MM.1S (cell line): Measurements from ENCODE around the gene TULP1.

Experiments used
- DNase-seq: peaks from one replicate; pipeline ENCODE4 v3.0.0-alpha.2; 2015
- H2AFZ ChIP-seq: fragments of 300-600 bp; sonication (generic); 2 replicates; pipeline ENCODE4 v1.6.0; 2016; ENCODE audit warnings: antibody characterized with exemption, low read length
- H3F3A ChIP-seq: fragments of 300-600 bp; sonication (generic); 2 replicates; pipeline ENCODE4 v1.6.1; 2016; ENCODE audit warnings: mild to moderate bottlenecking, antibody characterized with exemption, low read length, moderate library complexity, mixed read lengths; ENCODE audit not compliant: insufficient read depth
- H3K27ac ChIP-seq: fragments of 300-600 bp; sonication (generic); 2 replicates; pipeline ENCODE4 v1.5.1; 2016; ENCODE audit warnings: mild to moderate bottlenecking, low read length
- H3K27me3 ChIP-seq: fragments of 300-600 bp; sonication (generic); replicated peaks from 2 replicates; pipeline ENCODE4 v1.6.0; 2016; ENCODE audit warnings: low read length; ENCODE audit not compliant: insufficient read depth
- H3K36me3 ChIP-seq: fragments of 300-600 bp; sonication (generic); replicated peaks from 2 replicates; pipeline ENCODE4 v1.6.1; 2016; ENCODE audit warnings: mild to moderate bottlenecking, low read length, mixed read lengths; ENCODE audit not compliant: insufficient read depth
- H3K4me1 ChIP-seq: fragments of 300-600 bp; sonication (generic); 2 replicates; pipeline ENCODE4 v1.6.1; 2016; ENCODE audit warnings: low read length, mixed read lengths
- H3K4me2 ChIP-seq: fragments of 300-600 bp; sonication (generic); 2 replicates; pipeline ENCODE4 v1.6.0; 2016; ENCODE audit warnings: low read depth, low read length
- H3K4me3 ChIP-seq: fragments of 300-600 bp; sonication (generic); 2 replicates; pipeline ENCODE4 v1.5.1; 2016; ENCODE audit warnings: low read length, mixed read lengths
- H3K79me2 ChIP-seq: fragments of 300-600 bp; sonication (generic); 2 replicates; pipeline ENCODE4 v1.6.1; 2016; ENCODE audit warnings: mixed run types, low read length, mixed read lengths
- H3K9ac ChIP-seq: fragments of 300-600 bp; sonication (generic); 2 replicates; pipeline ENCODE4 v1.6.1; 2016; ENCODE audit warnings: low read length, mixed read lengths
- H3K9me2 ChIP-seq: fragments of 300-600 bp; sonication (generic); replicated peaks from 2 replicates; pipeline ENCODE4 v1.6.1; 2016; ENCODE audit warnings: mild to moderate bottlenecking, low read length, mixed read lengths; ENCODE audit not compliant: insufficient read depth
- H3K9me3 ChIP-seq: fragments of 300-600 bp; sonication (generic); replicated peaks from 2 replicates; pipeline ENCODE4 v1.6.1; 2016; ENCODE audit warnings: mild to moderate bottlenecking, low read length, mixed read lengths; ENCODE audit not compliant: insufficient read depth
- H4K20me1 ChIP-seq: fragments of 300-600 bp; sonication (generic); 2 replicates; pipeline ENCODE4 v1.6.1; 2016; ENCODE audit warnings: mild to moderate bottlenecking, low read length, moderate library complexity, mixed read lengths; ENCODE audit not compliant: insufficient read depth
- CTCF ChIP-seq: fragments of 300-600 bp; sonication (generic); IDR thresholded peaks from 2 replicates; pipeline ENCODE4 v1.5.1; 2016; ENCODE audit warnings: antibody characterized with exemption, low read length, mixed read lengths
- EZH2 ChIP-seq: fragments of 300-600 bp; sonication (generic); optimal IDR thresholded peaks from 2 replicates; pipeline ENCODE3; 2017; ENCODE audit warnings: low read depth, mild to moderate bottlenecking, antibody characterized with exemption, low read length, mixed read lengths
- EZH2phosphoT487 ChIP-seq: fragments of 300-600 bp; sonication (generic); IDR thresholded peaks from 2 replicates; pipeline ENCODE4 v1.6.1; 2018; ENCODE audit warnings: antibody characterized with exemption, low read length

Gene TULP1

DNA sequence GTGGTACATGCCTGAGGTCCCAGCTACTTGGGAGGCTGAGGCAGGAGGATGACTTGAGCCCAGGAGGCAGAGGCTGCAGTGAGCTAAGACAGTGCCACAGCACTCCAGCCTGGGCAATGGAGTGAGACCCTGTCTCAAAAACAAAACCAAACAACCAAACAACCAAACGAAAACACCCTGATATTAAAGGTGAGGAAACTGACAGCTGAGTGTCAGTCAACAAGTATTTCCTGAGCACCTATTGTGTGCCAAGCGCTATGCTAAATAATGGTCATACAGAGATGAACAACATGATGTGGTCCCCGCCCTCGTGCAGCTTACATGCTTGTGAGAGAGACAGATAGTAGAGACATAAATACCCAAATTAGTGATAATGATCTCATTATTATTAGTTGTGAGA lies 1.9 kb upstream of the TULP1 start:
- no peak overlapping the region for H3K27ac ChIP-seq
- no peaks in the 10 kb centered on the region for H3K36me3 ChIP-seq
- no peak overlapping the region for H3K4me2 ChIP-seq
- no peaks in the 10 kb centered on the region for H3K79me2 ChIP-seq
- H3K4me1 ChIP-seq: no peaks in the 10 kb centered on the region
- no peaks in the 10 kb centered on the region for H3K9me3 ChIP-seq
- H3K4me3 ChIP-seq: no peak overlapping the region
- no peaks in the 10 kb centered on the region for H3F3A ChIP-seq
- DNase-seq: no peak
- H3K9me2 ChIP-seq: no peaks in the 10 kb centered on the region
- TF ChIP-seq EZH2phosphoT487 (no peak), EZH2 (no peak), CTCF (no peak)
- no peak overlapping the region for H3K9ac ChIP-seq
- no peak overlapping the region for H2AFZ ChIP-seq
- no peaks in the 10 kb centered on the region; the same call in 1 of the 2 replicates for H3K27me3 ChIP-seq
- no peaks in the 10 kb centered on the region for H4K20me1 ChIP-seq

DNA sequence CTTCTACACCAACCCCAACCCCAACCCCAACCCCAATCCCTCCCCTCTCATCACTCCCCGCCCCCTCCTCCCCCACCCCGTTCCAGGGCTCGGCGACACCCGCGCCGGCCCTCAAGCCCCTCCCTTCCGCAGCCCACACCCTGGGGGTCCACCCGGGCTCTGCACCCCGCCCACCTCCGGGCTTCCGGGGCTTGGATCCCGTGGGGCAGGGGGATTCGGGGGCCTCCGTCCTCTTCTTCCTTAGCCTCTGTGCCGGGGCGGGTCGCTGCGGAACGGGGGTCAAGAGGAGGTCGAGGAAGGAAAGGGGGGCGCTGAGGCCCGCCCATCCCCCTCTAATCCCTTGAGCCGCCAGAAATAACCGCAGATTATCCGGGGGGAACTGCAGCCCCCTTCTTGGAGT lies 690 bp downstream of the TULP1 start:
- no peaks in the 10 kb centered on the region for H3K36me3 ChIP-seq
- no peak overlapping the region for H3K4me2 ChIP-seq
- no peaks in the 10 kb centered on the region for H3K79me2 ChIP-seq
- H3F3A ChIP-seq: no peaks in the 10 kb centered on the region
- no peaks in the 10 kb centered on the region for H3K4me1 ChIP-seq
- no peak overlapping the region for H3K9ac ChIP-seq
- DNase-seq: no peak
- H2AFZ ChIP-seq: no peak overlapping the region
- no peaks in the 10 kb centered on the region for H3K9me3 ChIP-seq
- no peaks in the 10 kb centered on the region for H3K9me2 ChIP-seq
- TF ChIP-seq CTCF: no peak
- no peak overlapping the region for H3K27ac ChIP-seq
- no peak overlapping the region for H3K4me3 ChIP-seq
- no peaks in the 10 kb centered on the region; the same call in 1 of the 2 replicates for H3K27me3 ChIP-seq
- H4K20me1 ChIP-seq: no peaks in the 10 kb centered on the region

DNA sequence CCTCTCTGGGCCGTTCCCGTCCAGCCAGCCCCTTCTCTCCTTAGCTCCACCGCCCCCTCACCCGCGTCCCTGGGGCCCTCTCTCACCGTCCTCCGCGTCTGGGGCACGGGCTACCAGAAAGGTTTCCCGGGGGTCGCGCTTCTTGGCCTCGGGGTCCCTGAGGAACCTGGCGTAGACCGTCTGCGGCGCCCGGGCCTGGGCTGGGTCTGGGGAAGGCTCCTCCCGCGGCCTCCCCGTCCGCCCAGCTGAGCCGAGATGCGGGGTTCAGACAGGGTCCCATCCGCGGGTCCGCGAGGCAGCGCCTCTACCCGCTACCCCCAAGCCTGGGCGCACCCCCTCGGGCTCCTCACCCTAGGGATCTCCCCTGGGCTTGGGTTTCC lies 1.1 kb downstream of the TULP1 start:
- no peaks in the 10 kb centered on the region for H3K36me3 ChIP-seq
- no peaks in the 10 kb centered on the region; the same call in 1 of the 2 replicates for H3K27me3 ChIP-seq
- H3K9me2 ChIP-seq: no peaks in the 10 kb centered on the region
- no peaks in the 10 kb centered on the region for H3K4me1 ChIP-seq
- H3K4me2 ChIP-seq: no peak overlapping the region
- TF ChIP-seq EZH2phosphoT487: no peak
- TF ChIP-seq EZH2: no peak
- no peak for TF ChIP-seq CTCF
- H3K9me3 ChIP-seq: no peaks in the 10 kb centered on the region
- H3K79me2 ChIP-seq: no peaks in the 10 kb centered on the region
- H3K4me3 ChIP-seq: no peak overlapping the region
- no peak overlapping the region for H3K27ac ChIP-seq
- H3F3A ChIP-seq: no peaks in the 10 kb centered on the region
- no peaks in the 10 kb centered on the region for H4K20me1 ChIP-seq
- no peak overlapping the region for H2AFZ ChIP-seq
- no peak for DNase-seq
- H3K9ac ChIP-seq: no peak overlapping the region
